ENCODE measurements around the gene USP7.
A peak's percentile ranks its signal among the peaks of the same experiment; 100 is the strongest.
"Not testable (repeated sequence)": the region's sequence is repeated elsewhere in the genome, so short reads cannot be mapped to it uniquely, and the experiment has no call there.

USP7 gene

GRCh38 chr16:8975039-8975438 lies 11.3 kb upstream of the USP7 start:
- no peak for DNase-seq (ENCODE audit: low read depth in 1 of 2, low spot score in 1 of 2)

GRCh38 chr16:8972843-8973586 lies 9.3 kb upstream of the USP7 start:
- no peak for DNase-seq (ENCODE audit: low read depth in 1 of 2, low spot score in 1 of 2)

- DNase-seq (ENCODE audit: low read depth in 1 of 2, low spot score in 1 of 2): no peak
Observed at GRCh38 chr16:8971416-8971815, 7.7 kb upstream of the USP7 start.

- not testable (repeated sequence) for DNase-seq (ENCODE audit: low read depth in 1 of 2, low spot score in 1 of 2)
Observed at GRCh38 chr16:8969202-8969897, 5.6 kb upstream of the USP7 start.

GRCh38 chr16:8968054-8968453 lies 4.3 kb upstream of the USP7 start:
- DNase-seq (ENCODE audit: low read depth in 1 of 2, low spot score in 1 of 2): not testable (repeated sequence)

GRCh38 chr16:8967132-8967821 lies 3.6 kb upstream of the USP7 start:
- no peak for DNase-seq (ENCODE audit: low read depth in 1 of 2, low spot score in 1 of 2)

- no peak for DNase-seq (ENCODE audit: low read depth in 1 of 2, low spot score in 1 of 2)
Observed at GRCh38 chr16:8966817-8967131, 3.1 kb upstream of the USP7 start.

GRCh38 chr16:8964462-8964861 lies 756 bp upstream of the USP7 start:
- DNase-seq (ENCODE audit: low read depth in 1 of 2, low spot score in 1 of 2): no peak

GRCh38 chr16:8963010-8963820 lies 491 bp downstream of the USP7 start:
- no peak for DNase-seq (ENCODE audit: low read depth in 1 of 2, low spot score in 1 of 2)

GRCh38 chr16:8962393-8963009 lies 1.2 kb downstream of the USP7 start:
- DNase-seq (ENCODE audit: low read depth in 1 of 2, low spot score in 1 of 2): peak; percentile 31 to 37

- no peak for DNase-seq (ENCODE audit: low read depth in 1 of 2, low spot score in 1 of 2)
Observed at GRCh38 chr16:8961811-8962390, 1.8 kb downstream of the USP7 start.

GRCh38 chr16:8960788-8961109 lies 3.0 kb downstream of the USP7 start:
- no peak for DNase-seq (ENCODE audit: low read depth in 1 of 2, low spot score in 1 of 2)

GRCh38 chr16:8959921-8960787 lies 3.6 kb downstream of the USP7 start:
- no peak for DNase-seq (ENCODE audit: low read depth in 1 of 2, low spot score in 1 of 2)

GRCh38 chr16:8958344-8959167 lies 5.2 kb downstream of the USP7 start:
- DNase-seq (ENCODE audit: low read depth in 1 of 2, low spot score in 1 of 2): no peak

GRCh38 chr16:8957509-8958157 lies 6.1 kb downstream of the USP7 start:
- DNase-seq (ENCODE audit: low read depth in 1 of 2, low spot score in 1 of 2): no peak

- DNase-seq (ENCODE audit: low read depth in 1 of 2, low spot score in 1 of 2): no peak
Observed at GRCh38 chr16:8957063-8957397, 6.7 kb downstream of the USP7 start.

GRCh38 chr16:8956265-8957062 lies 7.2 kb downstream of the USP7 start:
- no peak for DNase-seq (ENCODE audit: low read depth in 1 of 2, low spot score in 1 of 2)

GRCh38 chr16:8955828-8956227 lies 7.9 kb downstream of the USP7 start:
- DNase-seq (ENCODE audit: low read depth in 1 of 2, low spot score in 1 of 2): no peak

Data from activated T-helper 1 cell treated with anti-CD3 and anti-CD28 coated beads, Interleukin-2, amount 50 U/mL, for 16 hours (primary cell).